GM18526 (cell line): ENCODE results near the gene RIPK3.

Source experiments
- POLR2A ChIP-seq: IDR thresholded peaks from 3 replicates; pipeline ENCODE4 v1.6.1; 2011; ENCODE audit not compliant: insufficient read length; ENCODE audit errors: extremely low read depth

Gene RIPK3

DNA sequence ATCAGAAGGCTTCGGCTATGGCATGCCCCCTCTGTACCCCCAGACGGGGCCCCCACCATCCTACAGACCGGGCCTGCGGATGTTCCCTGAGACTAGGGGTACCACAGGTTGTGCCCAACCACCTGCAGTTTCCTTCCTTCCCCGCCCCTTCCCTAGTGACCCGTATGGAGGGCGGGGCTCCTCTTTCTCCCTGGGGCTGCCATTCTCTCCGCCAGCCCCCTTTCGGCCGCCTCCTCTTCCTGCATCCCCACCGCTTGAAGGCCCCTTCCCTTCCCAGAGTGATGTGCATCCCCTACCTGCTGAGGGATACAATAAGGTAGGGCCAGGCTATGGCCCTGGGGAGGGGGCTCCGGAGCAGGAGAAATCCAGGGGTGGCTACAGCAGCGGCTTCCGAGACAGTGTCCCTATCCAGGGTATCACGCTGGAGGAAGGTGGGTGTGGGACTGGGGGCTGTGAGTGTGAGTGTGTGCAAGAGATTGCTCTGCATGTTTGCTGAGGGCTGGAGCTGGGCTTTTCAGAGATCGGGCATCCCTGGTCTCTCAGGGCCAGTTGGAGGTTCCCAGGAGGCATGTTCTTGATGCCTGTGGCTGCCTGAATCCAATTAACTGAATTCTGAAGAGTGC is 36.8 kb upstream of the RIPK3 start:
- TF ChIP-seq POLR2A = no peak

DNA sequence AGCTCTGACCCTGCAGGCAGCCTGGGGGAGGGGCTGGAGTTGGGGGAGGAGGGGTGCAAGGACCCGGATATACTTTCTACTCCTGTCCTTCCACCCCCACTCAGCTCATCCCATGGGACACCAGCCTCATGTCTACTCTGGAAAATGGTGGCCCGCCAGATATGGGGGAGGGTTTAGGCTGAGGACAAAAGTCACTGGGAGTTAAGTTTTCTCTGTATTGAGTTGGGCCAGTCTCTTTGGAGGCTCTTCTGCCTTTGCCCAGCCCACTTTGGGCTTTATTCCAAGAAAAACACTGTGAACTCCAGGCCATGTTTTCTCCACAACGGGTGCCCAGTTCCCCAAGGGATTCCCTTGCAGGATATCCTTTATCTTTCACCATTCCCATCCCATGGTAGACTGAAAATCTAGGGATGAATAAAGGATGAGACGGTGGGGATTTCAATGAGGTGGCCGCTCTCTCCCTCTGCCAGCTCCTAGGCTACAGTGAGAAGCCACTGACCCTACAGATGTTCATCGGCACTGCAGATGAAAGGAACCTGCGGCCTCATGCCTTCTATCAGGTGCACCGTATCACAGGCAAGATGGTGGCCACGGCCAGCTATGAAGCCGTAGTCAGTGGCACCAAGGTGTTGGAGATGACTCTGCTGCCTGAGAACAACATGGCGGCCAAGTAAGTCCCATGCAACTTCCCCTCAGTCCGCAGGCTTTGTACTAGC is 33.1 kb upstream of the RIPK3 start:
- no peak for TF ChIP-seq POLR2A

DNA sequence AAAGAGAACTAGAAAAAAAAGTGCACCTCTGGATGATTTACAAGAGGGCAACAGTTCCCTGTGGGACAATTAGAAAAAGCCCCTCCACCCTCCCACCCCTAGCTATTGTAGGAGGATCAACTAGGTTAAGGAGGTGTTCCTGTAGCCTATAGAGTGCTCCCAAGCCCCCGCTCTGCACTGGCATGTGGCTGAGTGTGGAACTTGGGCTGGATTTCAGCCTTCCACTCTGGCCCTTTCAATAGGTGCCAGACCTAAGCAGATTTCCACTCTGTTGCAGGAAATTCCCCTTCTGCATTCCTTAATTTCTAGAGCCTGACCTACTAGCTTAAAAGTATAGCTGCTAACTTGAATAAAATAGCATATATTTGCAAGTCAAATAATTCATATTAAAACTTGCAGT is 31.0 kb upstream of the RIPK3 start:
- no peak for TF ChIP-seq POLR2A

DNA sequence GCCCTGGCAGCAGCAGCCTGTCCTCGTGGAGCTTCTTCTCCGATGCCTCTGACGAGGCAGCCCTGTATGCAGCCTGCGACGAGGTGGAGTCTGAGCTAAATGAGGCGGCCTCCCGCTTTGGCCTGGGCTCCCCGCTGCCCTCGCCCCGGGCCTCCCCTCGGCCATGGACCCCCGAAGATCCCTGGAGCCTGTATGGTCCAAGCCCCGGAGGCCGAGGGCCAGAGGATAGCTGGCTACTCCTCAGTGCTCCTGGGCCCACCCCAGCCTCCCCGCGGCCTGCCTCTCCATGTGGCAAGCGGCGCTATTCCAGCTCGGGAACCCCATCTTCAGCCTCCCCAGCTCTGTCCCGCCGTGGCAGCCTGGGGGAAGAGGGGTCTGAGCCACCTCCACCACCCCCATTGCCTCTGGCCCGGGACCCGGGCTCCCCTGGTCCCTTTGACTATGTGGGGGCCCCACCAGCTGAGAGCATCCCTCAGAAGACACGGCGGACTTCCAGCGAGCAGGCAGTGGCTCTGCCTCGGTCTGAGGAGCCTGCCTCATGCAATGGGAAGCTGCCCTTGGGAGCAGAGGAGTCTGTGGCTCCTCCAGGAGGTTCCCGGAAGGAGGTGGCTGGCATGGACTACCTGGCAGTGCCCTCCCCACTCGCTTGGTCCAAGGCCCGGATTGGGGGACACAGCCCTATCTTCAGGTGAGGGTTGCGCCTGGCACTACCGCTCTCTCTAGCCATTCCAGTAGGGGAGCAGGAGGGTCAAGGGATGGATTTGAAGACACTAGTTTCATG is 30.3 kb upstream of the RIPK3 start:
- TF ChIP-seq POLR2A = no peak

DNA sequence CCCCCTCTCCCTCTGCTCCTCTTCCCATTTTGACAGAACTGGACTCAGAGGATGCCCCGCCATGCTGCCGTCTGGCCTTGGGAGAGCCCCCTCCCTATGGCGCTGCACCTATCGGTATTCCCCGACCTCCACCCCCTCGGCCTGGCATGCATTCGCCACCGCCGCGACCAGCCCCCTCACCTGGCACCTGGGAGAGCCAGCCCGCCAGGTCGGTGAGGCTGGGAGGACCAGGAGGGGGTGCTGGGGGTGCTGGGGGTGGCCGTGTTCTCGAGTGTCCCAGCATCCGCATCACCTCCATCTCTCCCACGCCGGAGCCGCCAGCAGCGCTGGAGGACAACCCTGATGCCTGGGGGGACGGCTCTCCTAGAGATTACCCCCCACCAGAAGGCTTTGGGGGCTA is 29.7 kb upstream of the RIPK3 start:
- no peak for TF ChIP-seq POLR2A

DNA sequence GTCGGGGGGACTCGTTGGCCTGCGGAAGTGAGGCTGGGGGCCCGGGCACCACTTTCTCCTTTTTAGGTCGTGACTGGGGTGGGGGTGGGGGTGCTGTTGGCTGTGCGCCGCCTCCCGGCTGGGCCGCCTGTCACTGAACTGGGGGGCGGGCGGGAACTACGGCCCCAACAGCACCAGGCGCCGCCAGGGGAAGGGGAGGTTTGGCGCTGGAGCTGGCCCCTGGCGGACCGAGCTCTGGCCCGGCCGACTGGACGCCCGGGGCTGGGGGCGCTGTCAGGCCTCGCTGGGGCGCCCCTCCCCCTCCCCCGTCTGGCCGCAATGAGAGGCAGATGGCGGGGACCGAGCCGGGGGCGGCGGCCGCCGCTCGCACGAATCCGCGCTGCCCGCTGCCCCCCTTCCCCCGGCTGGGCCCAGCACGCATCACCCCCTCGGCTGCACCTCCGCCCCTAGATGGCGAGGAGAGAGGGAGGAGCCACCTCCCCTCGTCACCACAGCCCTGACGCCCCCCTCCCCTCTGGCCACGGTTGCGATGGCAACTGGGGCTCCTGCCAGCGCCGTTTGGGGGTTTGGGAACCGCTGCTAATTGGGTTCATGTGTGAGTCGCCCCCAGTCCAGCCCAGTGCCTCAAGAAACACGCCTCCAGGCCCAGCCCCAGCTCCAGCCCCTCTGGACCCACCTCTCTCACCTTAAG is 28.9 kb upstream of the RIPK3 start:
- TF ChIP-seq POLR2A = no peak

DNA sequence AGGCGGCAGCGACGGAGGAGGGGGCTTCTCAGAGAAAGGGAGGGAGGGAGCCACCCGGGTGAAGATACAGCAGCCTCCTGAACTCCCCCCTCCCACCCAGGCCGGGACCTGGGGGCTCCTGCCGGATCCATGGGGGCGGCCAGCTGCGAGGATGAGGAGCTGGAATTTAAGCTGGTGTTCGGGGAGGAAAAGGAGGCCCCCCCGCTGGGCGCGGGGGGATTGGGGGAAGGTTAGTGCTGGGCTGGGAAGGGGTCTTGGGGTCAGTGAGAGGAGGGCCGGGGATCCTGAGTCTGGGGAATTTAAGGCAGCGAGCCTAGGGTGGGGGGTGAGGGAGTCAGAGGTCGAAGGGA is 28.4 kb upstream of the RIPK3 start:
- no peak for TF ChIP-seq POLR2A

DNA sequence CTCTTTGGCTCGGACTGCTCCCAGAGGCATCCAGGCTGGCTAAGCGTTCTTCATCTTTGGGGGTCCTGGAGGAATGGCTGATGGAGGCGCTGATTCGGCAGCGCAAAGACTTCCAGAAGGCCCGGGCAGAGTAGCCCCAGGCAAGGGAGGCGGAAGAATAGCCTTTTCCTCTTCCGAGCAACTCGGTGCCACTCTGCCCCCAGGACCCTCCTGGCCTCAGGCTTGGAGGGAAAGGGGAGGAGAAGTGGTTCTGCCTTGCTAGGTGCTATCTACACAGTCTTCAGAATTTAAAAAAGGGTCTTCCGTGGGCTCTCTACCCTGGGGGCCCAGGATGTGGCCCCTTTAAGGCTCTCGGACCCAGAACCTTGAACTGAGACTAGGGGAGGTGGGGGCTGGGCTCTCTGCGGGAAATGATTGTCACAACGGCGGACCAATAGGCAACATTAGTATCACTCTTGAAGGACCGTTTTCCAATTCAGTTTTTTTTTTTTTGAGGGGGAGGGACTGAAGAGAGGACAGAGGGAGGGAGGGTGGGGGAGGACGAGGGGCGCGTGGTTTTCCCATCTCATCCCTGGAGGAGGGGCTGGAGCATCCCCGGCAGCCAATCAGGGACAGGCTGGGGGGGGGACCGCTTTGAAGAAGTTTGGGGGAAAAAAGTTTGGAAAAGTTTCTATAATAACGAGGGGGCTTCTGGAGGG is 27.9 kb upstream of the RIPK3 start, which contains the start of gene NFATC4:
Gene NFATC4, plus strand, starts transcription at position 671 of the 698 bp plus-strand sequence. CDS start 157 bp downstream, outside the sequence.
- TF ChIP-seq POLR2A = peak; percentile 3

DNA sequence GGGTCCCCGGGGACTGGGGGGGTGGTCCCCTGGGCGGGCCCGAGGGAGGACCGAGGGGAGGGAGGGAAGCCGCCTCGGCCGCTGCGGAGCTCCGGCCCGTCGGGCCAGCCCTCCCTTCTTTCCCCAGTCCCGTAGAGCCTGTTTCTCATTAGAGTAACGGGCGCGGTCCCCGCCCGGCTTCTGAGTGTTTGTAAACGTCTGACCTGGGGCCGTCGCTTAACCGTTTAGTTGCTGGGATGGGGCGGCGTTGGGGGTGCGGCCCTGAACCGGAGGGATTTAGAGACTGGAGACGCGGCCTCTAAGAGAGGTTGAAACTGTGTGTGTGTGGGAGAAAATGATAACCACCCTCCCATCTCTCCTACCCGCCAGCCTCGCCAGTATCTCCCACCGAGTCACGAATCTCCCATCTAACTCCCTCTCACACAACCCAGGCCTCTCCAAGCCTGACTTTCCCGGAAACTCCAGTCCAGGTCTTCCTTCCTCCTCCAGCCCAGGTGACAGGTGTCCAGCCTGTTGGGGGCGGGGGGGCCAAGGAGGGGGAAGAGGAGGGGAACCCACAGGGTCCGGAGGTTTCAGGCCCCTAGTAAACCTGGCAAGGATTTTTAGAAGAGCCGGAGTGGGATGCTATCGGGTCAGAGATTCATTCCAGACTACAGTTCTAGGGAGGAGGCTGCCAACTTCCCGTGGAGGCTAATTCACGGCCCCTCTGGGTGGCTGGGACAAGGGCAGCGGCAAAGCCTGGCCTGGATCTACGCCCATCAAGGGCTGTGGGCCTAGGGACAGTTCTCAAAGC is 27.1 kb upstream of the RIPK3 start:
- peak; percentile 19 for TF ChIP-seq POLR2A

DNA sequence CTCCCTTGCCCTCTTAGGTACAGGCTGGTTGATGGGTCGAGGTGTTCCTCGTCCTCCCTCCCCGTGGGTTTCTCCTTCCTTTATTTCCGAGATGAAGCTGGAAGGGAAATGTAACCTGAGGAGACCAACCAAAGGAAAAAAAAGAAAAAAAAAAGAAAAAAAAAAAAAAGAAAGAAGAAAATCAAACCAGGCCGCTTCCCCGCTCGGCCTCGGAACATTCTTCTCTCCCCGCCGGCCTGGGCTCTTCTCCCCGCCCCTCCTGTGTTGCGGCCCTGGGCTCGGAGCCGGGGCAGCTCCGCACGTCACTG is 26.6 kb upstream of the RIPK3 start:
- TF ChIP-seq POLR2A = no peak

DNA sequence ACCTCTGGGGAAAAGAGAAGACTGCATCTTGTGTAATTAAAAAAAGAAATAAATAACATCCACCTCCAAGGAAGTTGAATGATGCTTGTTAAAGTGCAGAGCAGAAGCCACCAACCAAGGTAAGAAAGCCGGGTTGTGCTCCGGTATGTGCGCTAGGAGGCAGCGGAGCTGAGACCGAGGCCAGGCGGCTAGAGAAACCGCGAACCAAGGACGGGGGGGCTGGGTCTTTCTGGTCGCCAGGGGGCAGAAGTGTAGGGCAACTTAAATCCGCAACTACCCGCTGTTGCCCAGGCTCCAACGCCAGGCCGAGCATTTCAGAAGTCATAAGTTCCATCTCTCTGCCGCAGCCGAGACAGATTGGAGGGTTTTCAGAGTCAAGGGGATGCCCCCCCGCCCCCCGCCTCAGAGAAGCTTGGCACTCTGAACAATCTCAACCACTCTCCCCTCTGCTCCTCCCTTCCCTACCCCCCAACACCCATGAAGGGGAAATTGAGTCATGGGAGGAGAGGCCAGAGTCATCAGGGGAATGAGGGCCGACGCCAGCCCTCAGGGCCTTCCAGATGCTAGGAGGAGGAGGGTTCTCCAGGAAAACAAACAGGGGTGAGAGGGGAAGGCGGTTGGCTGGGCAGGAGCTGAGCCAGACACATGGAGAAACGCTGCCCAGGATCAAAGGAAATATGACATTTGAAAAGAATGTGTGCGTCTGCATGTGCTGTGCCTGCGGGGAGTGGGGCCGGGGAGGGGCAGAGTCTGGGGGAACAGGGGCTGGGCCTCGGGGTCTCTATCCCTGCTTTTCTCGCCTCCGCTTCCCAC is 26.0 kb upstream of the RIPK3 start:
- TF ChIP-seq POLR2A = no peak

DNA sequence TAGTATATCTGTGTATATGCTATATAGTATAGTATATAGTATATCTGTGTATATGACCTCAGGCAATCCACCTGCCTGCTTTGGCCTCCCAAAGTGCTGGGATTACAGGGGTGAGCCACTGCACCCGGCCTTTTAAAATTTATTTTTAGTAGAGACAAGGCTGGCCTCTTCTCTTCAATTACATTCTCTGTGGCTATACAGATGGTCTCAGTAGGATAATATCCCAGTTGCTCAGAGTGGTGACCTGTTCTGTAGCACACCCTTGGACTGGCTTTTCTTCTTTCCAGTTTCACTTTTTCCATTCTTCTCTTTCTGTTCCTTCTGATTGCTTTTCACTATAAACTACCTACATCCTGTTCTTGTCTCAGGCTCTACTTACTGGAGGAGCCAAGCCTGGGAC is 25.1 kb upstream of the RIPK3 start:
- TF ChIP-seq POLR2A = no peak

DNA sequence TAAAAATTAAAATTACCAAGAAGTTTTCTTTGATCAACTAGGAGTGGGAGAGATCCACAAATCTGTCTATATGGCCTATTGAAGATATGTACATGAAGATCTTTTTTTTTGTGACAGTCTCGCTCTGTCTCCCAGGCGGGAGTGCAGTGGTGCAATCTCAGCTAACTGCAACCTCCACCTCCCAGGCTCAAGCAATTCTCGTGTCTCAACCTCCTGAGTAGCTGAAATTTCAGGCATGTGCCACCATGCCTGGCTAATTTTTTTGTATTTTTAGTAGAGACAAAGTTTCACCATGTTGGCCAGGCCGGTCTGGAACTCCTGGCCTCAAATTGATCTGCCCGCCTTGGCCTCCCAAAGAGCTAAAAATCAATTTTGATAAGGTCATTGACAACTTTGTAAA is 23.6 kb upstream of the RIPK3 start:
- no peak for TF ChIP-seq POLR2A
